ENCODE results near the gene SLC25A13.
"Not testable (repeated sequence)": the region's sequence is repeated elsewhere in the genome, so short reads cannot be mapped to it uniquely, and the experiment has no call there.

Gene SLC25A13

DNA sequence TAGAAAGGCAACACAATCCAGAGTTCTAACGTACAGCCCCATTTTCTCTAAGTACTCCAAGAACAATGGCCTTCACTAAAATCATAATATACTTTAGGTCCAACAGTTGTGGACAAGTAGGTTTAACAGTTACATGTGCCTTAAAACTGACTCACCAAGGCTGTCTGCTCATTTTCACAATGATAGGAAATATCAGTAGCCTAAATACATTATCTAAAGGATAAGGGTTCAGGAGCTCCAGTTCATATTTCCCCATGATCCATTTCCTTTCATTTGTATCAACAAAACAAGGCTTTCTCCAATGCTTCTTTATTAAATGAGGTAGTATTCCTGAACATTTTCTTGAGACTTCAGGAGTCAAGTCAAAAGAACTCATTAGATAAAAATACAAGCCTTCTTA lies 164.0 kb downstream of the SLC25A13 start:
- DNase-seq (ENCODE audit: low read depth in 2 of 2) = no peak

DNA sequence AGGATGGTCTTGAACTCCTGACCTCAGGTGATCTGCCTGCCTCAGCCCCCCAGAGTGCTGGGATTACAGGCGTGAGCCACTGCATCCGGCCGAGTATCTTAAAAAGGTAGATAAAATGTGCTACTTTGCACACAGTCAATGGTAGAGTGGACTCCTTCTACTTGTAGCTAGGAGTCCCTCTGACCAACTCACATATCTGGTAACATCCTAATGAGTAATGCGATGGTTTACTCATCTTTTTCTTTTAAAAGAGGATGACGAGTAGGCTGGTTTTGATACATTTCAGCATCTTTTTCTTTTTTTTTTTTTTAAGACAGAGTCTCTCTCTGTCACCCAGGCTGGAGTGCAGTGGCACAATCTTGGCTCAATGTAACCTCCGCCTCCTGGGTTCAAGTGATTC lies 167.4 kb downstream of the SLC25A13 start:
- not testable (repeated sequence) for DNase-seq (ENCODE audit: low read depth in 2 of 2)

DNA sequence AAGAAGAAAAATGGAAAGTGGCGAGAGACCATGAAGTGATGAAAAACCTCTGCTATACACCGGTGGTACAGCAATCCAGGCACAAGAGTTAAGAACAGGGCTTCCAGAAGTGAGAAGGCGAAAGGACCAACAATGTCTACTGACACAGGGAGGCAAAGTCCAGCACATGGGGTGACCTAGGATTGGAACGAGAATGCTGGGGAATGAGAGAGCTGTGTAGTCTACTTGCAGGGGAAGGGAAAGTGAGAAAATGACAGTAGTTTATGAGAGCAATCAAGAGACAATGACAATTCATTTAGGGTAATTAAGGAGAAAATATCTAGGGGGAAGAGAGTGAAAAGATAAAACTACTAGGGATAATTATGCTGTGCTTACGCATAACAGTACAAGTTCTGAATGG lies 169.2 kb downstream of the SLC25A13 start:
- no peak for DNase-seq (ENCODE audit: low read depth in 2 of 2)

DNA sequence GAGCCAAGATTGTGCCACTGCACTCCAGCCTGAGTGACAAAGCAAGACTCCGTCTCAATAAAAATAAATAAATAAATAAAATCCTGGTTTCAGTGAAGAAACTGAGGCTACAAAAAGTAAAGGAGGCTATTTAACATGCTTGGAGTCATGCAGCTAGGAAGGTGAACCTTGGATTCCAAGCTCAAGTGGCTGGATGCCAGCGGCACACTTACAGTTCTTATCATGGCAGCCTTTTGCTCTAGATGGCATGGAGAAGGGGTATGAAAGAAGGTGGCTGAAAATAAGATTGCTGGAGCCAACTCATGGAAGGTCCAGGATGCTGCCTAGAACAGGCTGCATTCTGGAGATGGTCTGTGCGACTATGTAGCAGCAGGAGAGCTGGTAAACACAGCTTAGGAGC lies 170.0 kb downstream of the SLC25A13 start:
- no peak for DNase-seq (ENCODE audit: low read depth in 2 of 2)

DNA sequence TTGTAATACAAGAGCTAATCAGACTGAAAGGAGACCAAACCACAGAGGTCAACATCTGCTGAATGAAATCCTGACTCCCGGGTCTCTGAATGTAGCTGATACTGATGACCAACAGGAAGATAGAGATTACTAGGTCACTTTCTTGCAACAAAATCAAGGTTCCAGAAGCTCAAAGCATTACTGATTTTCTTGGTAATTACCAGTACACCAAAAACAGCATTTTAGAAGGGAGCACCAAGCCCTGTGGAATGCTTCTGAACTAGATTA lies 177.7 kb downstream of the SLC25A13 start:
- DNase-seq (ENCODE audit: low read depth in 2 of 2) = no peak

DNA sequence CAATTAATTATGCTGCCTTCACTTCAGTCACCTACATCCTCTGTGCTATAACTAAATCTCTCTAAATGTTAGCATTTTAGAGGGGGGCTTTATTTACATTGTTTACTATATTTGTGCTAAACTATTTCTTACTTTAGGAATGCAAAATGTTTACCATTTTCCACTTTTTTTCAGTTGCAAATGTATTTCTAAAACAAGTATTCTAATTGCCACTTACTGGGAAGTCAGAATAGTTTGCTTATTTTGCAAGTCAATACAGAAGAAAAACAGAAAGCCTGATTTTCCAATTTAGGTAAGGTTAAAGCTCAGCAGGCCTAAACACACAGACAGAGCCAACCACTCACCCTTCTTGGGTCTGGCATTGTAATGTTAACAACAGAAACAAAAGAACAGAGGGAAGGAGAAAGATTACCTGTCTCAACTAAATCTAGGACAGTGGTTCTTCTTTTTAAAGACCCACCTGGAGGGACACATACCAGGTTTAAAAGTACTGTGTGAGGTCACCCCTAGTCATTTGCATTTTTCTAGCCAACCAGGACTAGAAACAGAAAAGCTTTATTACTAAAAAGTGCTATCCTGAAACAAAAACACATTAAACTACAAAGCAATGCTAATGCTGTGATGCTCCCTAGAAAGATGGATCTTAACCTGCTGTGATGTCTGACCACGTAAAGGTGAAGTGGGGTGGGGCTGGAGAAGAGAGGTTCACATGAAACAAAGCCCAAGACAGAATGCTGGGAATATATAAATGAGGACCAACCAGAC lies 178.2 kb downstream of the SLC25A13 start:
- DNase-seq (ENCODE audit: low read depth in 2 of 2) = no peak

DNA sequence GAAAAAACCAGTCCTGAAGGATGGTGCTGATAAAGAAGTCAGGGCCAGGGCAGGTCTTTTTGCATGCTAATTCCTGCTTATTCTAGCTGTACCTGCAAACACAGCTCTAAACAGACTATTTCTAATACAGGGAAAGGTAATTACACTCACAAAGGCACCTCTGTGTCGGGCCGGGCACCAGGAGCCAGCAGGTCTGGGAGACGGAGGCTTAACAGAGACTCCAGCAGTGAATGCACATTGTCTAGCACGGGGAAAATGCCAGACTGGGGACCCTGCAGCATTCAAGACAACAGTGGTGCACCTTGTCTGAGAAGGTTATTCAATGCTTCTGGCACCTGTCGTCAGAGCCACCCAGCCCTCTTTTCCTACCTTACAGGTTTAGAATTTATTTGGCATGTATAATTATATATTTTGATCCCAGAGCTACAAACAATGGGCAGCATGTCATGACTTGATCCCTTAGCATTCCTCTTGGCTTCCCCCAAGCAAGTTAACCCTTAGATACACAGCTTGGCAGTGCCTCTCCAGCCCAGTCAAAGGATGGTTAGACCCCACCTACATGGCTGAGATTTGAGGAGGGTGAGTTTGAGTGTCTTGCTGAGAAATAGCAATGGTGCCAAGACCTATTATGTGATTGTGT lies 185.2 kb downstream of the SLC25A13 start:
- DNase-seq (ENCODE audit: low read depth in 2 of 2) = no peak

DNA sequence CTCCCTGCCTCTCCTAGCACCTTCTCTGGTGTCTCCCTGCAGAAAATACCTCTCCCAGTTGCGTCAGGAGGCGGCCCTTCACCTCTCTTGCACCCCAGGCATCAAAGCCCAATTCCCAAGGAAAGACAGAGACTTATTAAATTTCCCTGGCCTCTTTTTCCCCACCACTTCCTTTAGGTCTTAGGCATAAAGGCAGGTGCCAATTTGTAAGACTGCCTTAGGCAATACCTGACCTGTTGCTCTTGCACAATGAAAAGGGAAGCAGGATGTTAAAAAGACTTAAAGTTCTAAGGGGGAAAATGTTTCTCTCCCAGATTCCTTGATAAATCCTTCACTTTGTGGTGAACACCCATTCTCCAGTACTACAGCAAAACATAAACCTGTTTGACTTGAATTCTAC lies 186.7 kb downstream of the SLC25A13 start:
- DNase-seq (ENCODE audit: low read depth in 2 of 2) = no peak

DNA sequence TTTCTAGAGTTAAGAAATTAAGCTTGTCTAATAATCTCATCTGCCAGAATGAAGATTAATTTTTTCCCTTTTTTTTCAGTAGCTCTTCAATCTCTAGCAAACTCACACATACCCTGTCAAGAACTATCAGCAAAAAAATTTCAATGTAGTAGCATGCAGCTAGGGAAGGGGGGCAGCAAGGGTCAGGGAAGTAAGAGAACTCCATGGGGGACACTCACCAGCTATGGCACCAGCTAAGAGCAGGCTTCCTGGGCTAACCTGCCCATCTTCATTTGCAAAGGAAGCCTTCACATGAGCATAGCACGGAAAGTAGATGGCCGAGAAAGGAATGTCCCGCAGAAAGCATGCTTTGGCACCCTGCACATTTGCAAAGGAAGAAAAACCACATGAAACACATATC lies 190.4 kb downstream of the SLC25A13 start:
- DNase-seq (ENCODE audit: low read depth in 2 of 2) = no peak

DNA sequence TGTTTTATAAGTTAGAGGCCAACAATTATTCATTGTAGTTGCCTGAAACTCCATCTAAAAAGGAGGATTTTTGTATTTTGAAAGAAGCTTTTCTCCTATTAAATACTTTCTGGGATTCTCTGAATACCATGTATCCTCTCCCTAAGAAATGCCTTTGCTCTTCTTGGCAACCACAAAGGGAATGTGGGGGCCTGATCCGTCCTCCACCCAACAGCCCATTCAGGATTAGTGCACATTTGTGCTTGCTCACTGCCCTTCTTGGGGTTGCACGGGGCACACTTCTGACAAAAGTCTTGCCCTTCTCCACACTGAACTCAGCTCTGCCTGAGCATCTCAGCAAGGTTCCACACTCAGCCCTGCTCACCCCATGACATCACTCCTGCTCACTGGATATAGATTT lies 194.2 kb downstream of the SLC25A13 start:
- DNase-seq (ENCODE audit: low read depth in 2 of 2) = no peak

DNA sequence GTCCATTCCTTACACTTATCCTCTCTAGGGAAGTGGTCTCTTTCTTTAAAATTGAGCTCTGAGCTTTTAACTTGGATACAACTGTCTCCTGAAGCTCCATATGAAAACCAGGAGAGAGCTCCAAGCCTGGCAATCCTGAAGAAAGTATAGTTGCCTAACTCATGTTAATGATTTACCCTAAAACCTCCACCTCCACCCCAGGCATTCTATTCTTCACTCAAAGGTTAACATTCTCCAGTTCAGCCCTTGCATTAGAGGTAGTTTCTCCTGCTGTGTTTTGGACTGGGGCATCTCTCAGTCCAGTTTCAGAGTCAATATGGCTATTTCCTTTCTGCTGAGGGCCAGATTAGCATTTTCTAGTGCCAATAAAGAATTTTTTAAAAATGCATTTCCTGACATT lies 195.5 kb downstream of the SLC25A13 start:
- DNase-seq (ENCODE audit: low read depth in 2 of 2) = no peak

DNA sequence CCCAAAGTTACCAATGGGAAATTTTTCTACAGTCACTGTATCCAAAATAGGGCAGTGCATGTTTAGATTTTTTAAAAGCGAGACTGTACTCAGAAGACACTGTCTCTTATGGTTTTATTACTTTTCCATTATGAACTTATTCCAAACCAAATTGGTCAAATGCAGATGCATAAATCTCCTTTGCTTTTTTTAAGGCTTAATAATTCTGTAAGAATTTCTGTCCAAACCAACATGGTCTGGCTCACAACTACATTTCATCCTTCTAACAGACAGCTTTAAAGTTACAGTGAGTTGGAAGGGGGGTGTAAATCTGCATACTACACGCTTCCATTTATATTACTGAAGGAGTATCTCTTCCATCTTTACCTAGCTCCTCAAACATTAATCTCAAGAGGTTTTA lies 199.2 kb downstream of the SLC25A13 start:
- DNase-seq (ENCODE audit: low read depth in 2 of 2) = no peak

DNA sequence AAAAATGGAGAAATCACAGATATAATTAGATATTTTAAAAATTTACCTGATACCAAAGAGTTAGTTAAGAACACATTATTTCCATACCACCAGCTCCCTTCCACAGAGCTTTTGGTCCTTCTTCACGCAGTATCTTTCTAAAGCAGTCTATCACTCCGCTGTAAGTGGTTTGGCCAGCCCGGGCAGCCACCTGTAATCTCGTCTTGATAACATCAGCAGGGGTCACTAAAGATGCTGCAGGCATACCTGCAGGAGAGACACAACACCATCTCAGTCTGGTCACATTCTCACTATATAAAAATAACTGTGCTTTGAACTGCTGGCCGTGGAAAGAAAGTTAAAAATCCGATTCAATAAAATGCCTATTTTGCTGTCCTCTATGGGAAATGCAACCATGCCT lies 200.1 kb downstream of the SLC25A13 start:
- DNase-seq (ENCODE audit: low read depth in 2 of 2) = no peak

DNA sequence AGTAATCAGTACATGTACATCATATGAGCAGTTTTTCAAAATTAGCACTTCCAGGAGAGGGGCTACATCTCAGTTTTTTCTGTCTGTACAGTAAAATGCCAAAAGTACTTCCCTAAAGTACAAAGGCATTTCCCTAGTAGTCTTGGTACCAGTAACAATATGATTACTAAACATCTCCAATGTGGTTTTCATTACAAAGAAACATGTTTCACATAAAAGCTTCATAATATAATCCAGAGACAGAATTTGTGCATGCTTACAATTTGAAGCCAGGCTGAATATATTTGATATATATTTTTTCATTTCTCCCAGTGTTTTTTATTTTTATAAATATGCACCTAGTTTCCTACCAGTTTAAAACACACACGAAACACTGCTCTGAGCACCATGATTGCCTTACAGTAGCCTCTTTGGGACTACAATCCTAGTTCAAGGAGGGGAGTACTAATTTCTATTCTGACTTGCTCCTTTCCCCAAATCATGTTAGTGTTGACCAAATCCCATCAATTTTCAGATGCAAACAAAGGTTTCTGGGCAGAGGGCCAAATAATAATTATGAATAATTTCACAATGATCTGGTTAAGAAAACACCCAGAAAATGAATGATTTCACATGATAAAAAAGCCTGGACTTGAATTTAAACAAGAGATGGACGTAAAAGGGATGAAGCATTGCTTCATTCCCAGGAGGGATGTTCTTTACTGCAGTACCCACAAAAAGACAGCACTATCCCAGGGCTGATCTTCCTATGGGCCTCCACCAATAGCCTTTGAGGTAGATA lies 201.3 kb downstream of the SLC25A13 start:
- DNase-seq (ENCODE audit: low read depth in 2 of 2) = no peak

DNA sequence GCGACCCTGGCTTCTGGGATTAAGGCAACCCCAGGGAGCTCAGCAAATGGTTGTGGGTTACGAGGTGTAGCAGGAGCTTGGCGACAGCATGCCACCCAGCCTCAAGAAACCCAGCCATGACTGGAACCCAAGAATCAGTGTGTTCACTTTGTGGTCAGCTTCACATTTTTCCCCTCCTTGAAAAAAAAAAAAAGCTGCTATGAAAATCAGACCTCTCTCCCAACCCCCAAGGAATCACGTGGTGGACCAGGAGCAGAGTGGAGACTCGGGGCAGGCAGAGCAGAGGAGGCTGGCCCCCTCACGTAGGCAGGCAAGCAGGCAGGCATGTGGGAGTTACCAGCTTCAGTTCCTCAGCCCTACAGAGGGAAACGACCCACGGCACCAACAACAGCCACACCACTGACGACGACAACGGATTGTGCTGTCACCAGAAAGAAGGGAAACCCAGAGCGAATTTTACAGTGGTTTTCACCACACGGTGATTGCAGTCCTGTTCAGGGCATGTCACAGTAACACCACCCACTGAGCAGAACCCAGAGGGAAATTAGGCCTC lies 203.4 kb downstream of the SLC25A13 start:
- DNase-seq (ENCODE audit: low read depth in 2 of 2) = no peak

DNA sequence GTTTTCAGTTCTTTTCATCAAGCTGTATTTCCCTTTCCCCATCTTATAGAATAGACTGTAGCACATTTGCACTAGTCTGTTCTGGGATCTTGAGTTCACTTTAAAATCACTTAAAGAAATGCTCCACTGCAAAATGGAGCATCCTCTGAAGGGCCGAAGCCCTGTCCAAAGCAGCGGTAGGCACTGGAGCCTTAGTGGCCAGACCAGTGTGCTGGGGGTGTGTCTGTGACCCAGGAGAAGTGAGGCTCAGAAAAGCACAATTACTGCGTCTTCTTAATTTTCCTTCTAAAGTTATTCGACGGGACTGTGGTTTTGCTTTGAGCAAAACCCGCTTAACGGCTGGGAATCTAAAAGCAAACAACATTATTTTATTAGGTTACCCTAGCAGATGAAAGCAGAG lies 205.7 kb downstream of the SLC25A13 start:
- DNase-seq (ENCODE audit: low read depth in 2 of 2) = no peak

DNA sequence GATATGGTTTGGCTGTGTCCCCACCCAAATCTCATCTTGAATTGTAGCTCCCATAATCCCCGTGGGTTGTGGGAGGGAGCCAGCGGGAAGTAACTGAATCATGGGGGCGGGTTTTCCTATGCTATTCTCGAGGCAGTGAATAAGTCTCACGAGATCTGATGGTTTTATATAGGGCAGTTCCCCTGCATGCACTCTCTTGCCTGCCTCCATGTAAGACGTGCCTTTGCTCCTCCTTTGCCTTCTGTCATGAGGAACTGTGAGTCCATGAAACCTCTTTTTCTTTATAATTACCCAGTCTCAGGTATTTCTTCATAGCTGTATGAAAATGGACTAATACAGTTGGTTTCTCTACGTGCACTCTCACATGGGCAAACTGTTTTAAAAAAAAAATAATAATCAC lies 207.7 kb downstream of the SLC25A13 start:
- DNase-seq (ENCODE audit: low read depth in 2 of 2) = no peak

DNA sequence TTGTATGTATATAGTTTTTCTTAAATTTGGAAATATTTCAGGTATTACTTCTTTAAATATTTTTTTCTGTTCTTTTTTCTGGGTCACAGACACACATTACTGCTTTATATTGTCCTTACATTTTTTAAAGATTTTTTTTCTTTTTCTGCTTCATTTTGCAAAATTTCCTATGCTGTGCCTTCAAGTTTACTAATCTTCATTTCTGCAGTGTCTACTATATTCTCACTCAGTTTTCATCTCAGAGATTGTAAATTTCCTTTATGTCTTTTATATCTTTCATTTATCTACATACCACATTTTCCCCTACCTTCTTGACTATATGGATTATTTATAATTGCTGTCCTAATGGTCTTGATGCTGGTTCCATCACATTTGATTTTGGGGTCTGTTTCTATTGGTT lies 210.5 kb downstream of the SLC25A13 start:
- DNase-seq (ENCODE audit: low read depth in 2 of 2) = no peak

DNA sequence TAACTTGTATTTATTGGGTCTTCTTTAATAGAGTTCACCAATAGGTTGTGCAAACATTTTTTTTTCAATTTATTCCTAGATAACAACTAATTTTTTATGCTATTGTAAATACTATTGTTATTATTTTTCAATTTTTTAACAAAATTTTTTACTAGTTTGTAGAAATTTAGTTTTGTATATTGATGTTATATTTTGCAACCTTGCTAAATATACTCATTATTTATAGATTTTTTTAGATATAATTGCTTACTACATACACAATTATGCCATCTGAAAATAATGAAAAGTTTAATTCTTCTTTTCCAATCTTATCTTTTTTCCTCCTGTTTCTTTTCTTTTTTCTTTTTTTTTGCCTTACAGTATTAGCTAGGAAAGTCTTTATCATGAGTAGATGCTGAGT lies 216.9 kb downstream of the SLC25A13 start:
- no peak for DNase-seq (ENCODE audit: low read depth in 2 of 2)

DNA sequence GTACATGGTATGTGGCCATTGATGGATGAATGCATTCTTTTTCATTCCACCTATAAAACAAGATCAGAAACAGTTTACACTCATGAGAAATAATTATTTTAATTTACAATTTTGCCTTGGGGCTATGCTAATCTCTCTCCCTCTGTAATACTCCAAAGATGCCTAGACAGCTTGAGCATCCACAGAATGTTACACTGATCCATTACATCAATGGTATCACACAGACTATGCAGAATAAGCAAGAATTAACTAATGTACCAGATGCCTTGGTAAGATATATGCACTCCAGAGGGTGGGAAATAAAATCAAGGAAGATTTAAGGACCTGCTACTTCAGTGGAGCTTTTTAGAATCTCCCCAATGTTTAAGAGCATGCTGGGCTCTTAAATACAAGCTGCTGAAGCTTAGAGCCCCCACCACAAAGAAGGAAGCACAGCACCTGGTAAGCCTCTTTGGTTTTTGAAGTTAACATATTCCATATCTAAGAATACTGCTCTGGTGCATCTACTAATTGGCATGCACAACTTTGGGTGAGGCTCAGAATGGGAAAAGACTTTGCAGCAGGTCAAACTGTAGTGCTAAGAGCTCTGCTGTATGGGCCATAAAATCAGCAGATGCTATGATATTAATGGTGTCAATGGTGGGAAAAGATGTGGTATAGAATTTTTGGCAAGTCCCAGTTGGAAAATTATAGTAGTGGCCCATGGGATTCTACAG lies 219.6 kb downstream of the SLC25A13 start:
- no peak for DNase-seq (ENCODE audit: low read depth in 2 of 2)

DNA sequence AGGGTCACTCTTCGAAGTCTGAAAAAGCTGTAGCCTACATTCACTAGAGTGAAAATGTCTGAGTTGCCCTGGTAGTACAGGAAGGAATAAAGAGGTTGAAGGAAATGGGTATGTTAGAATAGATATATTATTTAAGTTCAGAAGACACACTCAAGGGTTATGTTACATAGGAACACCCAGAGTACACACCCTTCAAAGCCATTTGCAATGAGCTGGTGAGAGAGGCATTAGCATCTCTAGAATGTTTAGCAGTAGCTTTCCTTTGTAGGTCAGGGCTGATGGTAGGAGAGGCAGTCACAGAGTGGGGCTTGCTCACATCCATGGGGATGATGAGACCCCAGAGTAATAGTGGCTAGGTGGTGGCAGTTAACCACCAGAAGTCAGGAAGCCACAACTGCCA lies 221.2 kb downstream of the SLC25A13 start:
- no peak for DNase-seq (ENCODE audit: low read depth in 2 of 2)

DNA sequence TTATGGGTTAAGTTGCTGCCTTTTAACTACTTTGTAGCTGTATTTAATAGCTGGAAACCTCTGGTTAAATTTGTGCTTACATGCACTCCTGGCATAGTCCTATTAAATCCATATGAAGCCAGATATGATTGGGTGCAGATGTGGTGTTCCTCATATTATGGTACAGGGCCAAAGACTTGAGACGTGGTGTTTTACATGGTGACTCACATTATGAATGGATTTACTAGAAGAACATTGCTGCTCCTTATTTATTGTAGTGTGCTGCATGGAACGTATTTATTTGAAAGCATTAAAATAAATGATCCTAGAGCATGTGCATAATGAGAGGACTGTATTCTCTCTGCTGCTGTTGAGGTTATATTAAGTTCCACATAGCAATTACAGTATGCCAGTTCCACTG lies 224.1 kb downstream of the SLC25A13 start:
- DNase-seq (ENCODE audit: low read depth in 2 of 2) = no peak

All from stimulated activated CD4-positive, alpha-beta T cell treated with anti-CD3 and anti-CD28 coated beads, Interleukin-1b, Interleukin-23, amount 100 ng/mL, for 1 hour (primary cell).